GM21381 (cell line): ENCODE measurements around the gene LDLRAP1.

Experiments used
- ATAC-seq: cut with Tn5 transposase; IDR thresholded peaks from one replicate; pipeline ENCODE4 v1.9.1; 2021; ENCODE audit warnings: mild to moderate bottlenecking, moderate library complexity; ENCODE audit not compliant: unreplicated experiment

Gene LDLRAP1

GRCh38 chr1:25523542-25523941 is 19.9 kb upstream of the LDLRAP1 start:
- no peak for ATAC-seq

- ATAC-seq, result no peak
Measured at GRCh38 chr1:25524568-25525360, 18.6 kb upstream of the LDLRAP1 start.

- no peak for ATAC-seq
Measured at GRCh38 chr1:25525361-25525688, 18.1 kb upstream of the LDLRAP1 start.

GRCh38 chr1:25526753-25527152 is 16.7 kb upstream of the LDLRAP1 start:
- no peak for ATAC-seq

- ATAC-seq, result no peak
Measured at GRCh38 chr1:25527226-25527846, 16.1 kb upstream of the LDLRAP1 start.

- no peak for ATAC-seq
Measured at GRCh38 chr1:25527946-25528595, 15.3 kb upstream of the LDLRAP1 start.

GRCh38 chr1:25528881-25529517 is 14.4 kb upstream of the LDLRAP1 start:
- no peak for ATAC-seq

- no peak for ATAC-seq
Measured at GRCh38 chr1:25529518-25530185, 13.8 kb upstream of the LDLRAP1 start.

- ATAC-seq, result no peak
Measured at GRCh38 chr1:25530186-25531081, 13.0 kb upstream of the LDLRAP1 start.

- no peak for ATAC-seq
Measured at GRCh38 chr1:25531082-25531461, 12.3 kb upstream of the LDLRAP1 start.

- ATAC-seq, result no peak
Measured at GRCh38 chr1:25532970-25533369, 10.4 kb upstream of the LDLRAP1 start.

- ATAC-seq, result no peak
Measured at GRCh38 chr1:25533775-25534409, 9.5 kb upstream of the LDLRAP1 start.

GRCh38 chr1:25534410-25534788 is 9.0 kb upstream of the LDLRAP1 start:
- ATAC-seq, result no peak

GRCh38 chr1:25536124-25536523 is 7.3 kb upstream of the LDLRAP1 start:
- no peak for ATAC-seq

GRCh38 chr1:25537153-25537831 is 6.1 kb upstream of the LDLRAP1 start:
- ATAC-seq, result no peak

- no peak for ATAC-seq
Measured at GRCh38 chr1:25538191-25538767, 5.1 kb upstream of the LDLRAP1 start.

- ATAC-seq, result no peak
Measured at GRCh38 chr1:25540750-25541342, 2.6 kb upstream of the LDLRAP1 start.

GRCh38 chr1:25541425-25541824 is 2.0 kb upstream of the LDLRAP1 start:
- ATAC-seq, result no peak
